Peyer's patch (tissue), 4 donors: ENCODE measurements around the gene LGALS4.
A peak's percentile ranks its signal among the peaks of the same experiment; 100 is the strongest.

Experiments used
- POLR2A ChIP-seq, 2 donors: fragments of 450-650 bp; IDR thresholded peaks; one replicate each; pipeline ENCODE4 v1.5.1; 2017; ENCODE audit warnings: antibody characterized with exemption in 2 of 2, mild to moderate bottlenecking in 2 of 2, moderate library complexity in 2 of 2
- TF ChIP-seq, protein P1 (sequence below), 6 experiments: fragments of 450-650 bp in 4 of 6; fragments of 200-600 bp in 2 of 6; sonication (generic) in 1 of 6; IDR thresholded peaks; one replicate each; pipeline ENCODE4 v1.5.1; 2017 to 2019; ENCODE audit warnings: antibody characterized with exemption in 6 of 6, mild to moderate bottlenecking in 3 of 6, moderate library complexity in 1 of 6

DNA sequence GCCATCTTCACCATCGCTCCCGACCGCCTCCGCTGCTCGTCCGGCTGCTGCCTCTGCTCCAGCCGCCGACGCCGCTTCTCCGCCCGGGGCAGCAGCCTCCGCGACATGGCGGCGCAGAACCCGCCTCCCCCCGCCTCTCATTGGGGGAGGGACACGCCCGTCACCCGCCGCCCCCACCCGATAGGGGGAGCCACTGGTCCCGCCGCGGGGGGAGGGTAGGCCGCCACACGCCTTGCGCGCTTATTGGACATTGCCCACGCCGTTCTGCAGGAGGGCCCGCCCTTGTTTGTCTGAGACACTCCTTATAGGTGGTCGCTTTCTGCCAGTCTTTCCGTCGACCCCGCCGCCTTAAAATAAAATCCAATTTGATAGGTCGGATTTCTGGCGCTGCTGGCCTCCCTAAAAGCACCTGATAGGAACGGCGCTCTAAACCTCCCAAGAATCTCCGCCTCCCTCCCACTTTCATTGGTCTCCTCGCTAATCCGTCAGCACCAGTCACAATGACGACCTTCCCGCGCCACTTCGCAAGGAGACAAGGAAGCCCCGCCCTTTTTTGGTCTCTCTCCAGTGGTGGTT is 37.2 kb upstream of the LGALS4 start, which contains the start of gene HNRNPL:
- TF ChIP-seq, protein P1, sequence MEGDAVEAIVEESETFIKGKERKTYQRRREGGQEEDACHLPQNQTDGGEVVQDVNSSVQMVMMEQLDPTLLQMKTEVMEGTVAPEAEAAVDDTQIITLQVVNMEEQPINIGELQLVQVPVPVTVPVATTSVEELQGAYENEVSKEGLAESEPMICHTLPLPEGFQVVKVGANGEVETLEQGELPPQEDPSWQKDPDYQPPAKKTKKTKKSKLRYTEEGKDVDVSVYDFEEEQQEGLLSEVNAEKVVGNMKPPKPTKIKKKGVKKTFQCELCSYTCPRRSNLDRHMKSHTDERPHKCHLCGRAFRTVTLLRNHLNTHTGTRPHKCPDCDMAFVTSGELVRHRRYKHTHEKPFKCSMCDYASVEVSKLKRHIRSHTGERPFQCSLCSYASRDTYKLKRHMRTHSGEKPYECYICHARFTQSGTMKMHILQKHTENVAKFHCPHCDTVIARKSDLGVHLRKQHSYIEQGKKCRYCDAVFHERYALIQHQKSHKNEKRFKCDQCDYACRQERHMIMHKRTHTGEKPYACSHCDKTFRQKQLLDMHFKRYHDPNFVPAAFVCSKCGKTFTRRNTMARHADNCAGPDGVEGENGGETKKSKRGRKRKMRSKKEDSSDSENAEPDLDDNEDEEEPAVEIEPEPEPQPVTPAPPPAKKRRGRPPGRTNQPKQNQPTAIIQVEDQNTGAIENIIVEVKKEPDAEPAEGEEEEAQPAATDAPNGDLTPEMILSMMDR (IDR thresholded peaks at IDR 0.05): peak; percentile 38 to 71 (median 56)
- peak; percentile 90 to 93 for TF ChIP-seq POLR2A (IDR thresholded peaks at IDR 0.05)
